HL-60/S4 treated with phorbol 12-myristate 13-acetate at 8.2 ng/mL for 4 days and 3 days (cell line): ENCODE measurements around the gene SBNO1.
"Not testable (repeated sequence)": the region's sequence is repeated elsewhere in the genome, so short reads cannot be mapped to it uniquely, and the experiment has no call there.

Experiments used
- in situ Hi-C: fragments of 300-500 bp; cut with MboI; formaldehyde crosslinking; loops from 2 replicates; pipeline ENCODE4 v1.15.0; 2022; ENCODE audit warnings: low sequenced_read_pairs

Gene SBNO1

GRCh38 chr12:123251403-123252076, 113.1 kb downstream of the SBNO1 start:
- in situ Hi-C loops: no loop called here

DNA sequence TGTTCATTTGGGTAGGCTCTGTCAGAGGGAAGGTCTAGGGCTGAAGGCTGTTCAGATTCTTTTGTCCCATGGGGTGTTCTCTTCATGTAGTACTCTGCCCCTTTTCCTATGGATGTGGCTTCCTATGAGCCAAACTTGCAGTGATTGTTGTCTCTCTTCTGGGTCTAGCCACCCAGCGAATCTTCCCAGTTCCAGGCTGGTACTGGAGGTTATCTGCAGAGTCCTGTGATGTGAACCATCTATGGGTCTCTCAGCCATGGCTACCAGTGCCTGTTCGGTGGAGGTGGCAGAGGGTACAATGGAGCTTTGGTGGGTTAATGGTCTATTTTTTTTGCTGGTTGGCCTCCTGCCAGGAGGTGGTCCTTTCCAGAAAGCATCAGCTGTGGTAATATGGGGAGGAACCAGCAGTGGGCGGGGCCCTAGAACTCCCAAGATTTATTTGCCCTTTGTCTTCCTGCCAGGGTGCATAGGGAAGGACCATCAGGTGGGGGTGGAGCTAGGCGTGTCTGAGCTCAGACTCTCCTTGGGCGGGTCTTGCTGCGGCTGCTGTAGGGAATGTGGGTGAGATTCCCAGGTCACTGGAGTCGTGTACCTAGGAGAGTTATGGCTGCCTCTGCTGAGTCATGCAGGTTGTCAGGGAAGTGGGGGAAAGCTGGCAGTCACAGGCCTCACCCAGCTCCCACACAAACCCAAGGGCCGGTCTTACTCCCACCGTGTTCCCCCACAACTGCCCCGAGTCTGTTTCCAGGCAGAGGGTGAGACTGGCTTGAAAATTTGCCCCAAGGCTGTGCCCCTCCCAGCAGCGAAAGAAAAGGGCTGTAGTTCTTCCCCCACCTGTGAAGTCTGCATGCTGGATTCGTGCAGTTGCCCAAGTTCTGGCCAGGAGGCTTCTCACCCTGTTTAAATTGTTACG, 113.9 kb downstream of the SBNO1 start:
- in situ Hi-C loops: no loop called here

DNA sequence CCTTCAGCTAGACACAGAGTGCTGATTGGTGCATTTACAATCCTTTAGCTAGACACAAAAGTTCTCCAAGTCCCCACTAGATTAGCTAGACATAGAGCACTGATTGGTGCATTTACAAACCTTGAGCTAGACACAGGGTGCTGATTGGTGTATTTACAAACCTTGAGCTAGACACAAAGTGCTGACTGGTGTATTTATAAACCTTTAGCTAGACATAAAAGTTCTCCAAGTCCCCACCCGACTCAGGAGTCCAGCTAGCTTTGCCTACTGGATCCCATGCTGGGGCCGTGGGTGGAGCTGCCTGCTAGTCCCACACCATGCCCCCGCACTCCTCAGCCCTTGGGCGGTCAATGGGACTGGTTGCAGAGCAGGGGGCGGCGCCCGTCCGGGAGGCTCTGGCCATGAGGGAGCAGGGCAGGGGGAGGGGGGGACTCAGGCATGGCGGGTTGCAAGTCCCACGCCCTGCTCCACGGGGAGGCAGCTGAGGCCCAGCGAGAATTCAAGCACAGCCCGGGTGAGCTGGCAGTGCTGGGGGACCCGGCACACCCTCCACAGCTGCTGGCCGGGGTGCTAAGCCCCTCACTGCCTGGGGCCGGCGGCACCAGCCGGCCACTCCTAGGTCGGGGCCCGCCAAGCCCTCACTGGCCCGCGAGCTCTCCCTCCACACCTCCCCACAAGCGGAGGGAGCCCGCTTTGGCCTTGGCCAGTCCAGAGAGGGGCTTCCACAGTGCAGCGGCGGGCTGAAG, 115.5 kb downstream of the SBNO1 start:
- in situ Hi-C loops: not testable (repeated sequence)

DNA sequence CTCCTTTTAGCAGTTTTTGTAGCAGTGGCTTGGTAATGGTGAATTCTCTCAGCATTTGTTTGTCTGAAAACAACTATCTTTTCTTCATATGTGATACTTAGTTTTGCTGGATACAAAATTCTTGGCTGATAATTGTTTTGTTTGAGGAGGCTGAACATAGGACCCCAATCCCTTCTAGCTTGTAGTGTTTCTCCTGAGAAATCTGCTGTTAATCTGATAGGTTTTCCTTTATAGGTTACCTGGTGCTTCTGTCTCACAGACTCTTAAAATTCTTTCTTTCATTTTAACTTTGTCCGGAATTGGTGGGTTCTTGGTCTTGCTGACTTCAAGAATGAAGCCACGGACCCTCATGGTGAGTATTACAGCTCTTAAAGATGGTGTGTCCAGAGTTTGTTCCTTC, 116.5 kb downstream of the SBNO1 start:
- in situ Hi-C loops: not testable (repeated sequence)

DNA sequence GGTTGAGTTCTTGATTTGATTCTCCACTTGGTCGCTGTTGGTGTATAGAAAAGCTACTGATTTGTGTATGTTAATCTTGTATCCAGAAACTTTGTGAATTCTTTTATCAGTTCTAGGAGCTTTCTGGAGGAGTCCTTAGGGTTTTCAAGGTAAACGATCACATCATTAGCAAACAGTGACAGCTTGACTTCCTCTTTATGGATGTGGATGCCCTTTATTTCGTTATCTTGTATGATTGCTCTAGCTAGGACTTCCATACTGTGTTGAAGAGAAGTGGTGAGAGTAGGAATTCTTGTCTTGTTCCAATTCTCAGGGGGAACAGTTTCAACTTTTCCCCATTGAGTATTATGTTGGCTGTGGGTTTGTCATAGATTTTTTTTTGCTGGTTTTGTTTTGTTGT, 119.0 kb downstream of the SBNO1 start:
- in situ Hi-C loops: no loop called here

DNA sequence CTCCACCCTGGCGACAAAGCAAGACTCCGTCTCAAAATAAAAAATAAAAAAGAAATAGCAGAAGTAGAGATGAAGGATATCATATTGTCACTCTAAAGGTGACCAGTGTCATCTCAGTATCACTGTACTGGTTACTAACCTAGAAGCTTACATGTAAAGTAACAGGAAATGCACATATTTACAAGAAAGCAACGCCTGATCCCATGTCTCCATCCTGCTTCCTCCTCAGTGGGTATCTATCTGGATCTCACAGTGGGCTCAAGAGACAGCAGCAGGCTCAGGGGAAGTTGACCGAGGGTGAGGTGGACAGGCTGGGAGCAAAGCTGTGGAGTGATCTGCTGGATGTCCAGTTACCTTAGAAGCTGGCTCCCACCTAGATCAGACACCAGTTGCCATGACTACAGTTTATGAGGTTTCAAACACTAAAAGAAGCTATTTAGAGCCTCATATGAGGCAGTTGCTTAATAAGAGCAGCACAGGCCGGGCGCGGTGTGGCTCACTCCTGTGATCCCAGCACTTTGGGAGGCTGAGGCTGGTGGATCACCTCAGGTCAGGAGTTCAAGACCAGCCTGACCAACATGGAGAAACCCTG, 120.9 kb downstream of the SBNO1 start:
- in situ Hi-C loops: no loop called here

- in situ Hi-C loops: no loop called here
These were observed 122.3 kb downstream of the SBNO1 start for GRCh38 chr12:123242116-123242904.
